WI38 (cell line): ENCODE results near the gene KHDRBS2.

Experiments
- H3K4me3 ChIP-seq: 2 replicates; pipeline ENCODE4 v1.5.1; 2011; ENCODE audit warnings: low read depth, mild to moderate bottlenecking, control low read depth, low read length
- TF ChIP-seq, protein P1 (sequence below): IDR thresholded peaks from 2 replicates; pipeline ENCODE4 v1.5.1; 2012; ENCODE audit warnings: low read depth, mild to moderate bottlenecking, control low read depth, low read length

KHDRBS2 gene

GRCh38 chr6:62192593-62192992 lies 93.4 kb downstream of the KHDRBS2 start:
- H3K4me3 ChIP-seq: no peak overlapping the region
- TF ChIP-seq, protein P1, sequence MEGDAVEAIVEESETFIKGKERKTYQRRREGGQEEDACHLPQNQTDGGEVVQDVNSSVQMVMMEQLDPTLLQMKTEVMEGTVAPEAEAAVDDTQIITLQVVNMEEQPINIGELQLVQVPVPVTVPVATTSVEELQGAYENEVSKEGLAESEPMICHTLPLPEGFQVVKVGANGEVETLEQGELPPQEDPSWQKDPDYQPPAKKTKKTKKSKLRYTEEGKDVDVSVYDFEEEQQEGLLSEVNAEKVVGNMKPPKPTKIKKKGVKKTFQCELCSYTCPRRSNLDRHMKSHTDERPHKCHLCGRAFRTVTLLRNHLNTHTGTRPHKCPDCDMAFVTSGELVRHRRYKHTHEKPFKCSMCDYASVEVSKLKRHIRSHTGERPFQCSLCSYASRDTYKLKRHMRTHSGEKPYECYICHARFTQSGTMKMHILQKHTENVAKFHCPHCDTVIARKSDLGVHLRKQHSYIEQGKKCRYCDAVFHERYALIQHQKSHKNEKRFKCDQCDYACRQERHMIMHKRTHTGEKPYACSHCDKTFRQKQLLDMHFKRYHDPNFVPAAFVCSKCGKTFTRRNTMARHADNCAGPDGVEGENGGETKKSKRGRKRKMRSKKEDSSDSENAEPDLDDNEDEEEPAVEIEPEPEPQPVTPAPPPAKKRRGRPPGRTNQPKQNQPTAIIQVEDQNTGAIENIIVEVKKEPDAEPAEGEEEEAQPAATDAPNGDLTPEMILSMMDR: no peak

DNA sequence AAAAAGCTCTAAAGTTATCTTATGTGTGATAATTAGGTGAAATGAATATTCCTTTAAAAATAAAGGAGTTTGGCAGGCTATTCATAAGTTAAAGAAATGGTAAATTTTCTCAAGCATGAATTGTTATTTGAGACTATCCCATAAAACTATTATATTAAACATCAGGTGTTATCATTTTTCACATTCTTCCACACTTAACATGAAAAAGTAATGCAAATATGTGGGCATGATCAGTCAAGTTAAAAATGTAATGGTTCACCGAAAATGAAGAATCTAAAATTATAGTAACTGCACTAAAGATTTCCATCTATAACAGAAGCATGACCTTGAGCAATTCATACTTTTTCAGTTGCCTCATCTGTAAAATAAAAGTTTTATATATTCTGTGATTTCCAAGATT lies 110.8 kb downstream of the KHDRBS2 start:
- H3K4me3 ChIP-seq: no peak overlapping the region
- TF ChIP-seq, protein P1: no peak

DNA sequence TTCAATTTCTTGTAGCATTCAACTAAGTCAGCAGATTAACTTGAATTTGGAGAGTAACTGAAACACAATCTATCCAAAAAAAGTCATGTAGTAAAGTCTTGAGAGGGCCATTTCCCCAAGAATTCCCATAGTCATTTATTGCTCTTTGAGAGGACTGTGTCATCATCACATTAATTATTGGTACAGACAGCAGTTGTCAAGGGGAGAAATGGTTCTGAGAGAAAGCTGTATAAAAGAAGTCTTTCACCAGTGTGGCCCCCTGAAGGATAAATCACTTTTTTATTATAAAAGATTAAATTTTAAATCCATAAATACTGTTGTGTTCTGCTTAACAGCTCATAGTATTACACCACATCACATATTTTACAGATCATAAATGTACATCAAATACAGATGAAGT lies 111.5 kb downstream of the KHDRBS2 start:
- no peak overlapping the region for H3K4me3 ChIP-seq
- TF ChIP-seq, protein P1: no peak

DNA sequence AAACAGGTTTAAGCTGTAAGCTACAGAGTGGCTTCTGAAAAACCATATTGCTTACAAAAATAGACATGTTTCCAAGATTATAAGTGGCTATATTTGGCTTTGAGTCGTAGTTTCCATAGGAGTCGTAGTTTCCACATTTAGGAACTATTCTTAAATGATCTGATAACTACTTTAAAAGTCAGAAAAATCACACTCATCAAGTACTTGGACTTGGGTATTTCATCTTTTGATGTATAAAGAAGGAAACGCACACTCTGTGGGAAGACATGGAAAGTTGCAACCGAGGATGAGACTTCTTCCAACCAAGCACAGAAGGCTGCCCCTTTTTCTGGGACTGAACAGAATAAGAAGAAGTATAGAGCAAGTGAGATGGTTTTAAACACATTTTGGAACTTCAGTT lies 118.3 kb downstream of the KHDRBS2 start:
- no peak overlapping the region for H3K4me3 ChIP-seq
- TF ChIP-seq, protein P1: no peak

DNA sequence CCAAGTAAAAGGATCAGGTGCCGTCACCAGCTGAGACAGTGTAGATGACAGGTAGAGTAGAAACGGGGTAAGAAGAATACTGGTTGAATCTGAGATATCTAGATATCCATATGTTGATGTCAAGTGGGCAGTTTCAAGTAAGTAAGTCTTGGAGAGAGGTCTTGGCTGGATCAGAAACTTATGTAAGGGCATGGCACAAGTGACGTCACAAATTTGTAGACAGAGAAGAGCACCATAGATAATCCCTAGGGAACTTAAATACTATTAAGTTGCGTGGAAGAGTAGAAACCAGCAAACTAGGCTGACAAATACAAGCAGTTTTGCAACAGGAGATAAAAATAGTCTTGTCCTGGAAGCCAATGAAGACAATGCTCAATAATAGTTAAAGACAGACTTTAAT lies 123.2 kb downstream of the KHDRBS2 start:
- H3K4me3 ChIP-seq: no peak overlapping the region
- TF ChIP-seq, protein P1: no peak

- TF ChIP-seq, protein P1: no peak
- no peak overlapping the region for H3K4me3 ChIP-seq
Measured at GRCh38 chr6:62152796-62153195, 133.2 kb downstream of the KHDRBS2 start.

GRCh38 chr6:62150048-62150663 lies 135.9 kb downstream of the KHDRBS2 start:
- TF ChIP-seq, protein P1: 0 out of 2 replicates have a peak, but pooled peaks have one; percentile 15
- H3K4me3 ChIP-seq: no peak overlapping the region
